GM18498 (cell line): ENCODE results near the gene CKS1B.
"Not testable (repeated sequence)": the region's sequence is repeated elsewhere in the genome, so short reads cannot be mapped to it uniquely, and the experiment has no call there.

Source experiments
- ATAC-seq: cut with Tn5 transposase; IDR thresholded peaks from one replicate; pipeline ENCODE4 v1.9.1; 2021; ENCODE audit warnings: mild to moderate bottlenecking, moderate library complexity; ENCODE audit not compliant: unreplicated experiment

Gene CKS1B

DNA sequence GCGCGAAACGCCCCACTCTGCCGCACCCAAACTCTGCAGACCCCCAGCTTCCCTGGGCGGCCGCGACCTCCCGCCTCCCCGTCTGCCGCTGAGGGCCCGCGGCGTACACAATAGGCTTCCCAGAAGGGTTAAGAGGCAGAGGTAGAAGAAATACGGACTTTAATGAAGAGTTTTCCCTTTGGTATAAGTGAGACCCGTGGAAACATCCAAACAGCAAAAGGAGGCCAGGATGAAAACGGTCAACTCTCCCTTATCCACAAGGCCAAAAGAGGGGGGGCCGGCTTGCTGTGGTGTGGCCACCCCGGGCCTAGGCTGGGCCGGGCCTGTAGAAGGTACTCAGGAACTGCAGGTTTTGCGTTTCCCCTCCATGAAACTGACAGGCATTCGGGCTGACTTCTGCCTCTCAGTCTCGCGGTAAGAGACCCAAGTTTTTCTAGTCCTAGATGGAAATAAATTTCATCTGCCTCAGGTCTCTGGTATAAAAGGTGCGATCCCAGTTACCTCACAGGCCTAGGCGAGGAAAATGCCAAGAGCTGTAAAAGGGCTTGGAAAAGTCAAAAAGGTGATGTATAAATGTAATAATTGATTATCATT, 12.2 kb upstream of the CKS1B start:
- peak; percentile 2 for ATAC-seq

DNA sequence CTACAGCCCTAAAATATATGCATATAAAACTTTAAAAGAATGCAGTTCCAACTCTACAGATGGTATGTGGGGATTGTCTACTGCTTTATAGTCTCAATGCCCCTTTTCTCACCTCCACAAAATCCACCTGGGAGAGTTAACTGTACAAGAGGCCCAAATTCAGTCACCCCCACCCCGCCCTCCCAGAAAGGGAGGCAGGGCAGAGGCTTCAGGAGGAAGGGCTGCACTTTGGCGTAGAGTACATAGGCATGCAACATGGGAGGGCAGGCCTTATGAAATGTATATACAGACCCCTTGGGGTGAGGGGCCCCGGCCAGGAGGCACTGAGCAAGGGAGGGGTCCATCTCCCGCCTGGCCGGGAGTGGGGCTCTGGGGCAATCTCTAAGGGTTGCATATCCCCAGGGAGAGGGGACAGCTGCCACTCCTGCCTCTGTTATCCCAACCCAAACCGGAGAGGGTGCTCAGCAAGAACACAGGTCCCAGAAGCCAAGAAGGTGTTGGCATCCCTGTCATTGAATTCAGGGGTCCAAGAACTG, 11.6 kb upstream of the CKS1B start:
- no peak for ATAC-seq

GRCh38 chr1:154963643-154964042, 10.8 kb upstream of the CKS1B start:
- ATAC-seq = no peak

DNA sequence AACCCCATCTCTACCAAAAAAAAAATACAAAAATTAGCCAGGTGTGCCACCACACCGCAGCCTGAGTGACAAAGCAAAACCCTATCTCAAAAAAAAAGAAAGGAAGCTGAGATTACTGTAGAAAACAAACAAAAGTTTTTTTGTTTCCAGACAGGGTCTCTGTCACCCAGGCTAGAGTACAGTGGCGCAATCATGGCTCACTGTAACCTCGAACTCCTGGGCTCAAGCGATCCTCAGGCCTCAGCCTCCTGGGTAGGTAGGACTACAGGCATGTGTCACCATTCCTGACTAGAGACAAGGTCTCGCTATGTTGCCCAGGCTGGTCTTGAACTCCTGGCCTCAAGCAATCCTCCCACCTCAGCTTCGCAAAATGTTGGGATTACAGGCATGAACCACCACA, 10.1 kb upstream of the CKS1B start:
- ATAC-seq = no peak

GRCh38 chr1:154966111-154966510, 8.4 kb upstream of the CKS1B start:
- ATAC-seq = no peak

GRCh38 chr1:154967331-154967950, 7.0 kb upstream of the CKS1B start:
- ATAC-seq = no peak

GRCh38 chr1:154968731-154969130, 5.8 kb upstream of the CKS1B start:
- no peak for ATAC-seq

GRCh38 chr1:154969246-154969645, 5.2 kb upstream of the CKS1B start:
- ATAC-seq = no peak

DNA sequence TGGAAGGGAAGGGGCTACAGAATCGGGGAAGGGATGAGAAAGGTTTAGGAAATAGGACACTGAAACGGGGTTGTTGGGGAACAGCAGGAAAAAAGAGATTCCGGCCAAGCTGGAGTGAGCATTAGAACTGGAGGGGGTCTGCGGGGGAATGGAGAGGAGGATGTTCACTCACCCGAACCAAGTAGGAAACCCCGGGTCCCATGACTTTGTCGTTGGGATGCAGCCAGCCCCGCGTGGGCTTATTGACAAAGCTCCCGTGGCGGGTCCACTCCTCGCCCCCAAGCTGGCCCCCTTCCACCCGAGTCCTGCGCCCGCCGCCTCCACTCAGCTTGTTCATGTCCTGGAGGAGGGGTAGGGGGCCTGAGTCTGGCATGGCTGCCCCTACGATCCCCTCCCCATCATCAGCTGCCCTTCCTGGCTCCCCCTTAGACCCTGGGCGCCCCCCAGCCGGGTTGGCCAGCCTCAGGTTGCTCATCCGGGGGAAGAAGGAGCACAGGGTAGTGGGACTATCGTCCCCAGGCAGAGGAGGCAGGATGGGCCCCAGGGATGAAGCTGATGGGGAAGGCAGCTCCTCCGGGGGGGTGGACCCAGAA, 4.5 kb upstream of the CKS1B start:
- ATAC-seq = no peak

DNA sequence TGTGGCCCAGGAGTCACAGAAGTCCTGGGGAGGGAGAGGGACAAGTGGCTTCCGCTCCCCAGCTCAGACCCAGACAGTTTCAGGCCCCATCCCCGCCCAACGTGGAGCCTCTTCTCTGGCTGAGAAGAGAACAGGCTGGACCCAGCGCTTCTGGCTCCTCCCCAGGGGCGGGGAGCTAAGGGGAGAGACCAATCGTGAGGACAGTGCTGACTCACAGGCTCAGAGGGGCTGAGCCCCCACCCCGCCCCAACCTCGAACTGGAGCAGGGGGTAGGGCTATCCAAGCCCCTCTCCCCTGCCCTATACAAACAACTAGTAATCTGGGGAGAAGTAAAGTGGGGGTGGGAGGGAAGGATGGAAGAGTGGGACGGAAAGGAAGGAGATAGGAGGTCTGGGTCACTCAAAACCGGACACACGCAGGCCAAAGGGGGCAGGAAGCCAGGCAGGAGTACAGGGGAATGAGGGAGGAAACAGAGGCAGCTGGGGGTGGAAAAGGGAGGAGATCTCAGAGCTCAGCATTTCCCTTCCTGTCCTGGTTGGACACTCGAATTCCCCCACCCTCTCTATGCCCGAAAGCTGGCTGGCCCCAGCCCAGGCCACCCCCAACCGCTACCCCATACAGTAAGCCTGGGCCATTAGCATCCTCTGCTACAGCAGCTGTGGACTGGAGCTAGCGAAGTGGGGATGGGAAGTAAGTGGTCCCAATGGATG, 3.7 kb upstream of the CKS1B start, which contains the start of gene SHC1:
Gene SHC1 (minus strand): TSS at position 117 of the 710 bp plus-strand sequence. CDS start 221 bp downstream, outside the sequence.
- no peak for ATAC-seq

DNA sequence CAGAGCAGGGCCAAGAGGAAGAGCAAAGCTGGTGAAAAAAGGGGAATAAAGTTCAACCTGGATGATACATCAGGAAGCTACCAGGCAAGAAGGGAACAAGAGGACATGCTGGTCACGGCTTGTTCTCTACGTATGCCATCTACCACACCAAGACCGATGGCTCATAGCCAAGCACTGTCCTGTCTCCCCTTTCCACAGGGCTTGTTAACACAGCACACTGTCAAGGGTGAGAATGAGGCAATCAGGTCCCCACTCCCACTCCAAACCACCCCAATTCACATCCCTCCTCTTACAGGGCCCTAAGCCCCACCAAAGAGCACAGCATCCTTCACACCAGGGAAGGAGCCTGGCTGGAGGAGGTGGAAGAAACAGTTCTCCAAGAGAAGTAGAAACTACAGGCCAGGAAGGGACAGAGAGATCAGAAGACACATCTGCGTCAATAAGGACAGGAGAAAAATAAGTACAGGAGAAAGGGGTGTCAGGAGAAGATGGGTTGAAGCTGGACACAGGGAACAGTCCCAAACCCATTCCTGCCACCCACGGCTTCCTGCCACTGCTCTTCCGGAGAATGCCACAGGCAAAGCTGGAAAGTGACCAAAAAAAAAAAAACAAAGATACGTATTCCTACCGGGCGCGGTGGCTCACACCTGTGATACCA, 3.0 kb upstream of the CKS1B start:
- ATAC-seq = no peak

DNA sequence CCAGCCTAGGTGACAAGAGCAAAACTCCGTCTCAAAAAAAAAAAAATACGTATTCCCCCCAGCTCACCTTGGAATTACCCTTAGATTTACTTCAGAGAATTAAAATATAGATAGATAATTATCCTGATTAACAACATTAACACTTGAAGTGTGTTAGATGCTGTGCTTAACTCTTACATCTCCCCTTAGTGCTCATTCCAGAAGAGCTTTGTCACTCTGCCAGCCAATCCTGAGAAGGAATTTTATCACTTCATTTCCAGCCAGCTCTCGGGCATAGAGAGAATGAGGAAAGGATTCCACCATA, 2.3 kb upstream of the CKS1B start:
- ATAC-seq = no peak

- ATAC-seq = no peak
These were observed 1.8 kb upstream of the CKS1B start for GRCh38 chr1:154972517-154973343.

GRCh38 chr1:154973344-154974101, 958 bp upstream of the CKS1B start:
- peak; percentile 25 for ATAC-seq

DNA sequence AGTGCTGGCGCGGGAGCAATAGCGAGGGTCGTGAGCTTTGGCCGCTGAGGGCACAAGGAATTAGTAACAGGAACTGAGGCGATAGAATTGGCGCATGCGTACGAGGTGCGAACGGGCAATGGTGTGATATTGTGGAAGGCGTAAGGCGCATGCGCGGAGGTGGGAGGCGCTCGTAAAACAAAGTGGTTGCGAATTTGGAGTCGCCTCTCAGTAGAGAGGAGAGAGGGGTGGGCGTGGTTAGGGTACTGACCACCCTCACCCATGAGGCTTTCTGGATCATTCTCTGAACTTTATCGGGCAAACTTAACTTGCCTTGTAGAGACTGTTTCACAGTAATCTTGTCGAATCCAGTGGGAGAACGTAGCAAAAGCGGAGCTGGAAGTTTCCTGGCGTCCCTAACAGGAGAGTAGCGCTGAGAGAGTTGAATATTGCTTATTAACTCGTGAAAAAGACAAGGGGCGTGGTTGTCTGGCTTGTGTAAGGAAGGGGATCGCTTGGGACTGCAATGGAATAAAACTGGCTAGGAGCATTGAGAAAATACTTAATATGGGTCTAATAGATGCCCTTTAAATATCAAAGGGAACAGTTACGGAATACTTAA, 427 bp downstream of the CKS1B start:
- ATAC-seq = peak; percentile 49

DNA sequence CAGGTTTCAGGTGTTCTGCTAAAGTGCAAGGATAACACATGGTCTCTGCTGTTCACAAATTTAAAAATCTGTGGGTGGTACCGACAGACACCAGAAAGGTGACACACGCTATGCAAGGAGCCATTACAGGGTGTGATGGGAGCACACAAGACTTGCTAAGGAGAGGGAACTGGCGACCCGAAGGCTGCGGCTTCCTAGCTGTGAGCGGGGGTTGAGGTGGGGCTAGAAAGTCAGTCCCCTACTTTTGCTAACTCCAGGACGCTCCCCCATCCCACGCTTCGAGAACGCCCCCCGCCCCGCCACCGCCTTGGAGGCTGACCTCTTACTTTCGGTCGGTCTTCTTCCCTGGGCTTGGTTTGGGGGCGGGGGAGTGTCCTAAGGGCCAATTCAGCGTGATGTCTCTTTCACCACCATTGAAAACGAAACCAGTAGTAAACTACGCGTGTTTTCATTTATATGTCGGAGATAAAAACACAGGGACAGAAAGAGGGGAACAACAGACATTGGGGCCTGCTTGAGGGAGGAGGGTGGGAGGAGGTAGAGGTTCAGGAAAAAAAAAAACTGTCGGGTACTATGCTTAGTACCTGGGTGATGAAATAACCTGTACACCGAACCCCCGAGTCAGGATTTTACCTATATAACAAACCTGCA, 1.1 kb downstream of the CKS1B start:
- ATAC-seq = no peak

- not testable (repeated sequence) for ATAC-seq
These were observed 3.3 kb downstream of the CKS1B start for GRCh38 chr1:154977762-154978161.

DNA sequence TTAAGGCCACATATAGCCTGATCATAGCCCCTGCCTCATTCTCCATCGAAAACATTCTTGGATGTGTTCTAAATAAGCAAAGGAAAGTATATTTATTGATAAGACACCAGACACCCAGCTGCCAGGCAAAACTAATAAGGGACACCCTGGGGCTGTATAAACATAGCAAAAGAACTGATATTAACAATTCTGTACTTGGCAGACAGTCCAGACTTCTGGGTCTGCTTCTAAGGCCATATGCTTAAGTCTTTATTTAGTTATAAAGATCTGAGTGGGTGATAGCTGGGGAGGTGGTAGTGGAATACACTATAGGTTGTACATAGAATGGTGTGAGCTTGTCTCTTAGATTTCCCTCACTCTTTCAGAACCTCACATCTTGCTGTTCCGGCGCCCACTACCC, 3.9 kb downstream of the CKS1B start:
- no peak for ATAC-seq

DNA sequence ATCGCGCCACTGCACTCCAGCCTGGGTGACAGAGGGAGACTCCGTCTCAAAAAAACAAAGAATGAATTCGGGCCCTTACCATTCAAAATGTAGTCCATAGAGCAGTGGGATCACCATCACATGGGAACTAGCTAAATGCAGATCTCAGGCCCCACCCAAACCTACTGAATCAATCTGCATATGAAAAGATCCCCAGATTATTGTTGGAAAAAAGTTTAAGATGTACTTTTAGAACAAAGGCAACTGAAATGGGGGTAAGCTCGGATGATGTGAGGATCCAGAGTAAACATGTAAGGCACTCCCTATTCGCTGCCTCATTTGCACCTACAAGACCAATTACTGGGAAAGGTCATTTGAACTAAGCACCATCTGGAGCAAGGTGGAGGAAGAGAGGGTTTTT, 7.9 kb downstream of the CKS1B start:
- ATAC-seq = no peak
